ENCODE measurements around the gene COL4A3.
A peak's percentile ranks its signal among the peaks of the same experiment; 100 is the strongest.
"Not testable (repeated sequence)": the region's sequence is repeated elsewhere in the genome, so short reads cannot be mapped to it uniquely, and the experiment has no call there.

Gene COL4A3

GRCh38 chr2:227207573-227207972, 43.1 kb downstream of the COL4A3 start:
- no peak for DNase-seq (ENCODE audit: low read depth)

GRCh38 chr2:227214622-227215041, 50.2 kb downstream of the COL4A3 start:
- no peak for DNase-seq (ENCODE audit: low read depth)

- no peak for DNase-seq (ENCODE audit: low read depth)
Measured at GRCh38 chr2:227219312-227220105, 55.1 kb downstream of the COL4A3 start.

GRCh38 chr2:227221120-227221519, 56.7 kb downstream of the COL4A3 start:
- DNase-seq (ENCODE audit: low read depth) = no peak

GRCh38 chr2:227222292-227222691, 57.9 kb downstream of the COL4A3 start:
- DNase-seq (ENCODE audit: low read depth) = no peak

GRCh38 chr2:227225641-227226040, 61.2 kb downstream of the COL4A3 start:
- DNase-seq (ENCODE audit: low read depth) = not testable (repeated sequence)

GRCh38 chr2:227228061-227228667, 63.7 kb downstream of the COL4A3 start:
- no peak for DNase-seq (ENCODE audit: low read depth)

GRCh38 chr2:227230151-227230550, 65.7 kb downstream of the COL4A3 start:
- no peak for DNase-seq (ENCODE audit: low read depth)

- DNase-seq (ENCODE audit: low read depth) = no peak
Measured at GRCh38 chr2:227234429-227234828, 70.0 kb downstream of the COL4A3 start.

- no peak for DNase-seq (ENCODE audit: low read depth)
Measured at GRCh38 chr2:227237786-227238185, 73.4 kb downstream of the COL4A3 start.

- peak; percentile 13 for DNase-seq (ENCODE audit: low read depth)
Measured at GRCh38 chr2:227238238-227239237, 74.1 kb downstream of the COL4A3 start.

GRCh38 chr2:227241005-227241404, 76.6 kb downstream of the COL4A3 start:
- no peak for DNase-seq (ENCODE audit: low read depth)

- no peak for DNase-seq (ENCODE audit: low read depth)
Measured at GRCh38 chr2:227248876-227249275, 84.5 kb downstream of the COL4A3 start.

GRCh38 chr2:227252831-227253230, 88.4 kb downstream of the COL4A3 start:
- DNase-seq (ENCODE audit: low read depth) = no peak

- no peak for DNase-seq (ENCODE audit: low read depth)
Measured at GRCh38 chr2:227256605-227257004, 92.2 kb downstream of the COL4A3 start.

GRCh38 chr2:227257820-227258219, 93.4 kb downstream of the COL4A3 start:
- no peak for DNase-seq (ENCODE audit: low read depth)

- no peak for DNase-seq (ENCODE audit: low read depth)
Measured at GRCh38 chr2:227260041-227260440, 95.6 kb downstream of the COL4A3 start.

- DNase-seq (ENCODE audit: low read depth) = no peak
Measured at GRCh38 chr2:227267410-227268115, 103.1 kb downstream of the COL4A3 start.

GRCh38 chr2:227280895-227281294, 116.5 kb downstream of the COL4A3 start:
- no peak for DNase-seq (ENCODE audit: low read depth)

- no peak for DNase-seq (ENCODE audit: low read depth)
Measured at GRCh38 chr2:227285741-227286236, 121.4 kb downstream of the COL4A3 start.

- no peak for DNase-seq (ENCODE audit: low read depth)
Measured at GRCh38 chr2:227287771-227288170, 123.3 kb downstream of the COL4A3 start.

GRCh38 chr2:227292314-227292713, 127.9 kb downstream of the COL4A3 start:
- DNase-seq (ENCODE audit: low read depth) = no peak

All from activated T-helper 1 cell treated with Interleukin-2 at 50 U/mL for 16 hours (primary cell).